Natural killer cell (primary cell): ENCODE results near the gene DIPK1B. TPM values are rescaled to one million over a fixed set of nuclear protein-coding genes. Genes with fewer than 3 reads are reported as not detected.

Experiments
- ATAC-seq, 3 donors: fragments of 150-1000 bp in 2 of 3; fragments of 200-7000 bp in 1 of 3; cut with Tn5 transposase; 1 replicate in 1 of 3; 2 replicates in 2 of 3; pipeline ENCODE4 v1.10.0; 2021; ENCODE audit warnings: mild to moderate bottlenecking in 2 of 3, moderate library complexity in 2 of 3
- DNase-seq, 2 donors: peaks; one replicate each; pipeline versions ENCODE4 v3.0.0 to v3.0.0-alpha.2; 2013 to 2021; ENCODE audit warnings: mixed read lengths in 1 of 2
- H3K27ac ChIP-seq: one replicate; pipeline ENCODE4 v1.5.1; 2013; ENCODE audit warnings: mild to moderate bottlenecking, low read length
- H3K27me3 ChIP-seq: one replicate; pipeline ENCODE4 v1.6.1; 2013; ENCODE audit warnings: low read length; ENCODE audit not compliant: control insufficient read depth, insufficient read depth
- H3K36me3 ChIP-seq: one replicate; pipeline ENCODE4 v1.6.1; 2013; ENCODE audit warnings: low read length; ENCODE audit not compliant: control insufficient read depth, insufficient read depth
- H3K4me1 ChIP-seq: one replicate; pipeline ENCODE4 v1.6.1; 2013; ENCODE audit warnings: low read length; ENCODE audit not compliant: control insufficient read depth, insufficient read depth
- H3K4me3 ChIP-seq: one replicate; pipeline ENCODE4 v1.5.1; 2013; ENCODE audit warnings: low read length
- H3K9me3 ChIP-seq: one replicate; pipeline ENCODE4 v1.6.1; 2013; ENCODE audit warnings: low read length; ENCODE audit not compliant: control insufficient read depth, insufficient read depth
- H3K27ac Mint-ChIP-seq, 2 donors: one replicate each; pipeline ENCODE4 v1.8.0; 2022; ENCODE audit warnings: mild to moderate bottlenecking in 2 of 2, mixed read lengths in 2 of 2, moderate library complexity in 1 of 2
- H3K27me3 Mint-ChIP-seq, 2 donors: one replicate each; pipeline ENCODE4 v1.8.0; 2022; ENCODE audit warnings: low read depth in 2 of 2, mixed read lengths in 2 of 2
- H3K36me3 Mint-ChIP-seq: one replicate; pipeline ENCODE4 v1.8.0; 2022; ENCODE audit warnings: mixed read lengths
- H3K4me1 Mint-ChIP-seq, 2 donors: one replicate each; pipeline ENCODE4 v1.8.0; 2022; ENCODE audit warnings: mixed read lengths in 2 of 2
- H3K4me3 Mint-ChIP-seq: one replicate; pipeline ENCODE4 v1.8.0; 2022; ENCODE audit warnings: mild to moderate bottlenecking, moderate library complexity, mixed read lengths
- H3K9me3 Mint-ChIP-seq, 2 donors: one replicate each; pipeline ENCODE4 v1.8.0; 2022; ENCODE audit warnings: mixed read lengths in 2 of 2
- WGBS: methylation state at CpG from one replicate; pipeline ENCODE4 v1.1.7; 2013; ENCODE audit warnings: missing lambda C conversion rate; ENCODE audit not compliant: insufficient coverage; 5-methylcytosine and 5-hydroxymethylcytosine counted together
- intact Hi-C: fragments of 100-400 bp; cut with micrococcal nuclease; formaldehyde crosslinking; loops from one replicate; pipeline ENCODE4 v1.14.2; 2022
- total RNA-seq, 4 donors: library from RNA; stranded (reverse); fragments of 120-200 nt in 1 of 4; gene quantifications; one replicate each; pipeline versions ENCODE4 v1.2.3 to v1.2.4, GENCODE V29; 2013 to 2022
- TF ChIP-seq, protein P1 (sequence below): fragments of 200-600 bp; IDR thresholded peaks from one replicate; pipeline ENCODE4 v1.8.0; 2022; ENCODE audit warnings: antibody characterized with exemption

The DIPK1B gene
- total RNA-seq, 3 donors from 2014 or later (not counting 1 experiment from before 2014, with no cell fraction given) = 0.31 to 0.39 TPM; not detected in 1

DNA sequence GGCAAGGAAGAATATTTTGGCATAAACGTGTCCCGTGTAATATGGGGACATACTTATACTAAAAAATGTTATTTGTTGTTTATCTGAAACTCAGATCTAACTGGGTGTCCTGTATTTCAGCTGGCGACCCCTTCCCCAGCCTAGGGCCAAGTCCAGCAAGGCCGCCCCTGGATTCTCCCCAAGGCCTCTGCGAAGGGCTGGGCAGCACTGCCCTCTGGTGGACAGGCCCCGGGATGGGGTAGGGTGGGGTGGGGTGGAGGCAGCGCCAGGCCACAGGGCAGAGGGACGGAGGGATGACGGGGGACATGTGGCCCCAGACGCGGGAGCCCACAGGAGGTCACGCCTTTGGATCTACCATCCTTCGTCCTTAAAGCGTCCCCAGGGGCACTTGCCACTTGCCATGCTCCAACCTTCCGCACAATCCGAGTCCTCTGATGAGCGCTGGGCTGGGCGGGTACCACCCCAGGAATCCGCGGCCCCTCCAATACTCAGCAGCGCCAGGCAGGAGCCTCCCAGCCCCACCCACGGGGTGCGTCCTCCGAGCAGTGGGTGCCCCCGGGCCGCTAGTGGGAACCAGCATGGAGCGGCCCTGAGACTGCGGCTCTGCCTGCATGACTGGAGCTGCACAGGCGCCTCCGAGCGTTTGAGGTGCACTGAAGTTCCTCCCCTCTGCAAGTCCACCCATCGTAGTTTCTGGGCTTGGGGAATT lies 18.1 kb upstream of the DIPK1B start:
- 66% methylated on average over 32 of the region's 32 CpGs for WGBS
- DNase-seq (peak in 1 of 2 donors; percentile 35), ATAC-seq (peak; percentile 64 to 67 (median 64))
- Mint-ChIP-seq H3K27me3 (peaks cover 6 to 12% of the 10 kb centered on the region in 2 donors), H3K27ac (no peak overlapping the region), H3K9me3 (no peaks in the 10 kb centered on the region), H3K4me3 (no peak overlapping the region), H3K4me1 (no peaks in the 10 kb centered on the region), H3K36me3 (no peaks in the 10 kb centered on the region)
- Histone ChIP-seq H3K4me1 (peaks cover 12% of the 10 kb centered on the region), H3K27me3 (no peaks in the 10 kb centered on the region), H3K36me3 (no peaks in the 10 kb centered on the region), H3K27ac (no peak overlapping the region), H3K4me3 (no peak overlapping the region), H3K9me3 (no peaks in the 10 kb centered on the region)
- TF ChIP-seq, protein P1, sequence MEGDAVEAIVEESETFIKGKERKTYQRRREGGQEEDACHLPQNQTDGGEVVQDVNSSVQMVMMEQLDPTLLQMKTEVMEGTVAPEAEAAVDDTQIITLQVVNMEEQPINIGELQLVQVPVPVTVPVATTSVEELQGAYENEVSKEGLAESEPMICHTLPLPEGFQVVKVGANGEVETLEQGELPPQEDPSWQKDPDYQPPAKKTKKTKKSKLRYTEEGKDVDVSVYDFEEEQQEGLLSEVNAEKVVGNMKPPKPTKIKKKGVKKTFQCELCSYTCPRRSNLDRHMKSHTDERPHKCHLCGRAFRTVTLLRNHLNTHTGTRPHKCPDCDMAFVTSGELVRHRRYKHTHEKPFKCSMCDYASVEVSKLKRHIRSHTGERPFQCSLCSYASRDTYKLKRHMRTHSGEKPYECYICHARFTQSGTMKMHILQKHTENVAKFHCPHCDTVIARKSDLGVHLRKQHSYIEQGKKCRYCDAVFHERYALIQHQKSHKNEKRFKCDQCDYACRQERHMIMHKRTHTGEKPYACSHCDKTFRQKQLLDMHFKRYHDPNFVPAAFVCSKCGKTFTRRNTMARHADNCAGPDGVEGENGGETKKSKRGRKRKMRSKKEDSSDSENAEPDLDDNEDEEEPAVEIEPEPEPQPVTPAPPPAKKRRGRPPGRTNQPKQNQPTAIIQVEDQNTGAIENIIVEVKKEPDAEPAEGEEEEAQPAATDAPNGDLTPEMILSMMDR = no peak
- intact Hi-C loops = no loop called here

DNA sequence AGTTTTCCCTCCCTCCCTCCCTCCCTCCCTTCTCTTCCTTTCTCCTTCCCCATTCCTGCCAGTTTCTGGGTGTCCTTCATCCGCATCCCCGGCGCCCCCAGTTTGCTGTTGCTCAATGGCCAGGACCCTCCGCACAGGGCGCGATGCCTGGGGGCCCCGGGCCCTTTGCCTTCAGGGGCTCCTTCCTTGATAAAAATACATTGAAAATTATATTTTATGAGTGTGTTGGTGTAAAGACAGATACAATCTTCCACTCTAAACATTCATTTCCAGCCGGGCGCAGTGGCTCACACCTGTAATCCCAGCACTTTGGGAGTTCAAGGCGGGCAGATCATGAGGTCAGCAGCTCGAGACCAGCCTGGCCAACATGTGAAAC lies 17.5 kb upstream of the DIPK1B start:
- ATAC-seq = no peak
- whole genome bisulfite sequencing = 95% methylated on average over 10 of the region's 11 CpGs
- H3K27me3 Mint-ChIP-seq = peaks cover 6 to 12% of the 10 kb centered on the region in 2 donors

GRCh38 chr9:136695435-136695895 lies 16.9 kb upstream of the DIPK1B start:
- 85% methylated on average over 10 of the region's 10 CpGs for WGBS
- intact Hi-C loops = no loop called here
- Mint-ChIP-seq H3K4me1 (no peaks in the 10 kb centered on the region), H3K4me3 (no peak overlapping the region), H3K9me3 (no peaks in the 10 kb centered on the region), H3K27ac (no peak overlapping the region), H3K36me3 (no peaks in the 10 kb centered on the region), H3K27me3 (peaks cover 11 to 12% of the 10 kb centered on the region in 2 donors)
- no peak overlapping the region for H3K27ac ChIP-seq
- TF ChIP-seq, protein P1 = no peak
- peaks cover 16% of the 10 kb centered on the region for H3K4me1 ChIP-seq
- H3K9me3 ChIP-seq = no peaks in the 10 kb centered on the region
- no peaks in the 10 kb centered on the region for H3K36me3 ChIP-seq
- ATAC-seq = no peak
- no peak overlapping the region for H3K4me3 ChIP-seq
- no peak for DNase-seq
- peaks cover 4% of the 10 kb centered on the region for H3K27me3 ChIP-seq

More for the DNA sequence above, 17.5 kb upstream of the DIPK1B start:
- H3K4me3 ChIP-seq = no peak overlapping the region
- H3K27me3 ChIP-seq = no peaks in the 10 kb centered on the region
- no peak overlapping the region for H3K27ac Mint-ChIP-seq
- no peak for DNase-seq
- H3K4me3 Mint-ChIP-seq = no peak overlapping the region
- no peaks in the 10 kb centered on the region for H3K4me1 Mint-ChIP-seq
- no peak overlapping the region for H3K27ac ChIP-seq
- intact Hi-C loops = no loop called here
- no peaks in the 10 kb centered on the region for H3K36me3 Mint-ChIP-seq
- no peaks in the 10 kb centered on the region for H3K36me3 ChIP-seq
- no peaks in the 10 kb centered on the region for H3K9me3 ChIP-seq
- TF ChIP-seq, protein P1 = no peak
- peaks cover 12% of the 10 kb centered on the region for H3K4me1 ChIP-seq
- H3K9me3 Mint-ChIP-seq = no peaks in the 10 kb centered on the region
